A673 (cell line): ENCODE data around the gene WRNIP1. TPM values are rescaled to one million over a fixed set of nuclear protein-coding genes. Genes with fewer than 3 reads are reported as not detected.

Experiments used
- BruUV-seq: library from RNA; stranded (reverse); fragments of 400-500 nt; replicated peaks from 2 replicates; lab custom pipeline; 2021; lab: Mats Ljungman, UMichigan
- CTCF ChIA-PET: fragments of 300-600 bp; sonication (Branson Sonifier 250); formaldehyde crosslinking; loops from one replicate; lab custom pipeline; 2022; ENCODE audit warnings: antibody characterized with exemption; lab: Charles Lee
- POLR2A ChIA-PET: fragments of 300-600 bp; sonication (Branson Sonifier 250); formaldehyde crosslinking; loops from one replicate; lab custom pipeline; 2022; ENCODE audit warnings: antibody characterized with exemption; ENCODE audit not compliant: low non-redundant PET; lab: Charles Lee
- DNase-seq: peaks from one replicate; pipeline ENCODE4 v3.0.0-alpha.2; 2015; ENCODE audit warnings: low spot score
- H3K27ac ChIP-seq: fragments of 200-600 bp; sonication (generic); 2 replicates; pipeline ENCODE4 v1.5.1; 2016; ENCODE audit warnings: mixed run types, low read depth, mild to moderate bottlenecking, mixed read lengths, antibody characterized with exemption, low read length; ENCODE audit not compliant: poor library complexity, severe bottlenecking
- H3K27me3 ChIP-seq: fragments of 200-600 bp; sonication (generic); replicated peaks from 2 replicates; pipeline ENCODE4 v1.6.1; 2017; ENCODE audit warnings: mixed run types, low read depth, mild to moderate bottlenecking, mixed read lengths, antibody characterized with exemption, low read length; ENCODE audit not compliant: insufficient read depth, poor library complexity
- H3K36me3 ChIP-seq: fragments of 200-600 bp; sonication (generic); 2 replicates; pipeline ENCODE4 v1.6.1; 2016; ENCODE audit warnings: mixed run types, mild to moderate bottlenecking, mixed read lengths, antibody characterized with exemption, low read length; ENCODE audit not compliant: insufficient read depth, poor library complexity, severe bottlenecking
- H3K4me1 ChIP-seq: fragments of 200-600 bp; sonication (generic); 2 replicates; pipeline ENCODE4 v1.6.1; 2017; ENCODE audit warnings: mixed run types, mild to moderate bottlenecking, mixed read lengths, antibody characterized with exemption, low read length; ENCODE audit not compliant: insufficient read depth, poor library complexity, severe bottlenecking
- H3K4me3 ChIP-seq: fragments of 200-600 bp; sonication (generic); 2 replicates; pipeline ENCODE4 v1.5.1; 2016; ENCODE audit warnings: low read depth, mixed run types, mild to moderate bottlenecking, mixed read lengths, low read length; ENCODE audit not compliant: poor library complexity, severe bottlenecking
- H3K9me3 ChIP-seq: fragments of 200-600 bp; sonication (generic); 2 replicates; pipeline ENCODE4 v1.6.1; 2016; ENCODE audit warnings: mixed run types, low read depth, mild to moderate bottlenecking, mixed read lengths, antibody characterized with exemption, low read length; ENCODE audit not compliant: poor library complexity, severe bottlenecking
- CTCF ChIP-seq: fragments of 300-800, 200-600 bp; sonication (generic); conservative IDR thresholded peaks from 2 replicates; pipeline ENCODE4 v1.5.1; 2017; ENCODE audit warnings: low read depth, mild to moderate bottlenecking, antibody characterized with exemption, low read length, moderate library complexity, mixed read lengths
- EZH2 ChIP-seq: fragments of 200-600 bp; sonication (generic); IDR thresholded peaks from 2 replicates; pipeline ENCODE4 v1.6.1; 2017; ENCODE audit warnings: borderline replicate concordance, low read depth, mild to moderate bottlenecking, mixed read lengths, antibody characterized with exemption, low read length; ENCODE audit not compliant: poor library complexity, severe bottlenecking
- intact Hi-C: fragments of 100-400 bp; cut with micrococcal nuclease; formaldehyde crosslinking; loops from one replicate; pipeline ENCODE4 v1.10.0; 2022; ENCODE audit not compliant: unreplicated experiment
- total RNA-seq: library from RNA; stranded (reverse); gene quantifications from 2 replicates; pipeline ENCODE4 v1.2.3, GENCODE V29; 2021

The WRNIP1 gene
- total RNA-seq, 1 experiment from 2014 or later = 49.3 TPM

GRCh38 chr6:2725364-2725988 is 39.7 kb upstream of the WRNIP1 start:
- no peak overlapping the region for H3K4me3 ChIP-seq
- ChIA-PET POLR2A (interaction anchor here (0.6 kb wide), 1 partner anchor 14 kb away, joined by 5 read pairs; no protein-coding TSS in a partner anchor), CTCF (no interaction called here)
- no peak for DNase-seq
- BruUV-seq = no TSS peak
- H3K36me3 ChIP-seq = no peaks in the 10 kb centered on the region
- H3K27me3 ChIP-seq = no peaks in the 10 kb centered on the region
- TF ChIP-seq CTCF = no peak
- no peak for TF ChIP-seq EZH2
- H3K27ac ChIP-seq = no peak overlapping the region
- no peaks in the 10 kb centered on the region for H3K4me1 ChIP-seq
- intact Hi-C loops = no loop called here
- H3K9me3 ChIP-seq = no peaks in the 10 kb centered on the region

DNA sequence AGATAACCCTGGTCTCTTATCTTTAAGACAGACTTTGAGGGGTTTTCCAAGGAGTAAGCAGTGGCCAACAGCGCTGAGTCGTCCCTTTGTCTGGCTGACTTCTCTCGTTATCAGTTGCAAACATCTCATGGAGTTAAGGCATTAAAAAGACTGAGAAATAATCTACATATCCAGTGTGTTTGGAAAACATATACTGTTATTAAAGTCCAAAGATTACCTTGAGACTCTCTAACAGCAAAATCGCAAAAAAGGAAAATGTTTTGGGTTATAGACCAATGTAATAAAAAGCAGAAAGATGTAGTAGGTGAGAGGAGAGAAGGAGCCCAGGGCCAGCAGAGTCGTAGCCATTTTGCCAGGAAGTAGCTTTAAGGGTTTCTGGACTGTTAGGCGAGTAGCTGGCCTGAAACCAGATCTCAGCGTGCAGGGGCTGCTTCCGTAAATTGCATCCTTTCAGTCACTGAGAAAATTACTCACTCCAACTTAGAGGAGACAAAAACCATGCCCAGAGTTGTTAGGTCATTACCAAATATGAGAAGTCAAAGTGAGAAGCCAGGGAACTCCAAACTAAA is 39.1 kb upstream of the WRNIP1 start:
- no TSS peak for BruUV-seq
- CTCF ChIA-PET = no interaction called here

DNA sequence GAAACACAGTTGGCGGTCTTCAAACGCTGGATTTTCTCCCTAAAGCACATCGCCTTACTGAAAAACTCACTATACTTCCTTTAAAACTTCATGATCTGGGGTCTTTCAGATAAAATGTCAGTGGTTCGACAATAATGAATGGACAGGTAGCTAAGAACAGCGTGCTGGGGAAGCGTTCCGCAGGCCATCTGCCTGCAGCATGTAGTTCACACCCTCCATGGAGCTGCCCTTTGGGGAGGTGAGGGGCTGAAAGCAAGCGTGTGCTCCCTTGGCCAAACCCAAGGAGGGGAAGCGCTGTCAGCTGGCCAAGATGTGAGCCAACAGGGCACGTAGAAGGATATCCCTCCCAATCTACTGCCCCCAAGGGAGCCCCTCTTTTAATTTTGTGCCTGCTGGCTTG is 35.3 kb upstream of the WRNIP1 start:
- H3K4me3 ChIP-seq = no peak overlapping the region
- H3K4me1 ChIP-seq = no peaks in the 10 kb centered on the region
- DNase-seq = no peak
- H3K27ac ChIP-seq = no peak overlapping the region
- ChIA-PET CTCF (no interaction called here), POLR2A (no interaction called here)
- no TSS peak for BruUV-seq
- H3K27me3 ChIP-seq = no peaks in the 10 kb centered on the region
- intact Hi-C loops = no loop called here
- H3K36me3 ChIP-seq = no peaks in the 10 kb centered on the region
- no peaks in the 10 kb centered on the region for H3K9me3 ChIP-seq
- TF ChIP-seq CTCF (no peak), EZH2 (no peak)

More for the DNA sequence above, 39.1 kb upstream of the WRNIP1 start:
- peak; percentile 37 for DNase-seq
- no peaks in the 10 kb centered on the region for H3K27me3 ChIP-seq
- TF ChIP-seq CTCF = no peak
- TF ChIP-seq EZH2 = no peak
- H3K27ac ChIP-seq = no peak overlapping the region
- intact Hi-C loops = no loop called here
- H3K36me3 ChIP-seq = no peaks in the 10 kb centered on the region
- H3K9me3 ChIP-seq = no peaks in the 10 kb centered on the region
- H3K4me3 ChIP-seq = no peak overlapping the region
- H3K4me1 ChIP-seq = no peaks in the 10 kb centered on the region
- POLR2A ChIA-PET = interaction anchor here (0.6 kb wide), 1 partner anchor 14 kb away, joined by 5 read pairs; no protein-coding TSS in a partner anchor
